A549 treated with AZD2906 at 1 μM for 4 hours (cell line): ENCODE results near the gene KIAA1143. TPM values are rescaled to one million over a fixed set of nuclear protein-coding genes. Genes with fewer than 3 reads are reported as not detected.

Experiments used
- total RNA-seq: library from RNA; stranded (reverse); fragments of 200-300 nt; extraction: Qiagen RNA extraction; gene quantifications from 5 replicates; pipeline ENCODE4 v1.2.3, GENCODE V29; 2022

The KIAA1143 gene
- total RNA-seq: 12.4 to 17.2 TPM (median 14.7 TPM) in 5 replicates

DNA sequence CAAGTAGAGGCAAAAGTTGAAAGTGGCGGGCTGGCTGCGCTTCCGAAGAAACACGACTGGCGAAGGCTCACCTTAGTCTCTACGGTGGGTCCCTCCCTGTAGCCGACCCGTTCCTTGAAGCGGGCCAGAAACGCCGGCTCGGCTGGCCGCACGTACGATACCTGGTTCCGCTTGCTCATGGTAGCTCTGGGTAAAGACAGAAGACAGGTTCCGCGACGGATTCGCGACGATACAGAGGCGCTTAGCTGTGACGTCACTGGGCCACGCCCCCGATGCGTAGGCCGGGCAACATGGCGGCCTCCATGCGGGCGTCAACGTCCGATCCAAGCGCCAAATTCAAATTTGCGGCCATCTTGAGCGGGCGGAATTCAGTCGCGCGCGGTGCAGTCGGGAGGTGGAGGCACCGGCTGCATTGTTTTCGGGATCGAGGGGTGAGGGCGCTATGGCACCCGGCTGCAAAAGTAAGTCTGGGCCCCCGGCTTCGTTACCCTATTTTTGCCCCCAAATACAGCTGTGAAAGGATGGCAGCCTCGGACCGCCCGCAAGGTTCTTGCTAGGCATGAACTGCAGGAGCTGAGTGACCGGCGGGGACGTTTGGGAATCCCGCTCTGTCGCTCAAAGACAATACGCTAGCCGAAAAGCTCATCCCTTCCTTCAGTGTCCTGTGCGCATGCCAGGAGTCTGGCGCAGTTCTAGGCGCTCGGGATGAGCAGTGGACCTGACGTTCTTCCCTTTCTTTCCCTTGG is at the start of gene KIAA1143, which contains the start of gene KIF15:
TSS of gene KIAA1143 (minus strand) at position 196 of the 746 bp plus-strand sequence. CDS start at position 179, 17 bp downstream.
TSS of gene KIF15 (plus strand) at position 371 of the 746 bp plus-strand sequence. CDS start at position 443, 72 bp downstream.

DNA sequence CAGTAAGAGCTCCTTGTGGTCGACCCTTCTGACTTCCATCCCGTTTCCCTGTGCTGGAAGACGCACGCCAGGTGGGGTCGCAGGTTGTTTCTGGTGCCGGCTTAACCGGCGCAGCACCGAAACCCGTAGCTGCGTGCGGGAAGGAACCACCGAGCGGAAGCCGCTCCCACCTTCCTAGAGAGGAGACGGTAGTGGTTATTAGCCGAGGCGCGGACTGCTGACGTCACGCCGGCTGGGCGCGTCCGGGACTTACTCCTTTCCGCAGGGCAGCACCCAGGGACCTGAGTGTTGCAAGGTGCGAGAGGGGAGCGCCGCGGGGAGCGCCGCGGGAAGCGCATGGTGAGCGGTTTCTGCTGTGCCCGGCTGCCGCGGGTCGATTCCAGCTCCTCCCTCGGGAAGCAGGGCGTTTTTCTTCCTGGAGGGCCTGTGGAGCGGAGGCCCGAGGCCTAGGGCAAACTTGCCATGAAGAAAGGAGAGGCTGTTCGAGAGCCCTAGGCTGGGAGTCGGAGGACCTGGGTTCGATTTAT is 32.0 kb downstream of the KIAA1143 start, which contains the start of gene ZNF501:
TSS of gene ZNF501 (plus strand) at position 252 of the 527 bp plus-strand sequence. CDS start 4,787 bp downstream, outside the sequence.

DNA sequence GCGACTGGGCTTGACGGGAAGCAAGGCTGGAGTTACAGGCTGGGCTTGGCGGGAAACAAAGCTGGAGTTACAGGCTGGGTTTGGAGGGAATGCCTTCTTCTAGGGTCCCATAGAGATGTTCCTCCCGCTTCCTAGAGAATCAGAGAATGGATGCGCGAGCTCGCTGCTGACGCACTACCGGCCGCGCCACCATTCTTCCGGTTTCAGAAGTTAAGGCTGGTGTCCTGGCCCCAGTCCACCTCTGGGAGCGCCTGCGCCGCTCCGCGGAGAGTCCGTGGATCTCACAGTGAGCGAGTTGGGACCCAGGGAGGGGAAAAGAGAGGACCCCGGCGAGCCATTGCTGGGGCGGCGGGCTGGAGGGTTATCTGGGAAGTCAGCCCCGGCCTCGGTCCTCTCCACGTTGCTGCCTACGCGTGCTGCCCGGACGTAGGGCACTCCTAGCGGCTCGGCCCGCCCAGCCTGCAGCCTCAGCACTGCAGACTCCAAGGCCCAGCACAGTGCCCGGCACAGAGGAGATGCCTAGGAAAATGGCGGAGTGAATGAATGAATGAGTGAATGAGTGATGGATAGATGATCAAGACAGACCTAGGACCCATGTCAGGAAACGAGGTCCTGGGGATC is 48.9 kb downstream of the KIAA1143 start, which contains the start of gene ZNF502:
TSS of gene ZNF502 (plus strand) at position 206 of the 621 bp plus-strand sequence. CDS start 7,602 bp downstream, outside the sequence.

Other genes with a start within 250 kb of the KIAA1143 start
- not detected in 5 replicates for gene ZKSCAN7, start 206.4 kb downstream of the KIAA1143 start, total RNA-seq
- not detected in 5 replicates for gene ZNF660, start 176.7 kb downstream of the KIAA1143 start, total RNA-seq
- 1.3 to 2.4 TPM (median 1.7 TPM) in 5 replicates for gene ZNF197, start 136.6 kb downstream of the KIAA1143 start, total RNA-seq
- 5.1 to 6.7 TPM (median 5.2 TPM) in 5 replicates for gene ZNF35, start 112.9 kb downstream of the KIAA1143 start, total RNA-seq
- 1.2 to 2.2 TPM (median 1.5 TPM) in 5 replicates for gene ZNF502, start 49.0 kb downstream of the KIAA1143 start, total RNA-seq
- gene ZNF501, start 32.0 kb downstream of the KIAA1143 start, total RNA-seq: not detected in 5 replicates
- 7.4 to 12.6 TPM (median 7.8 TPM) in 5 replicates for gene KIF15, start 175 bp upstream of the KIAA1143 start, total RNA-seq
- 8.1 to 12.5 TPM (median 11.9 TPM) in 5 replicates for gene TMEM42, start 100.3 kb upstream of the KIAA1143 start, total RNA-seq
- 0.13 to 0.23 TPM (median 0.19 TPM) in 5 replicates for gene TGM4, start 113.0 kb upstream of the KIAA1143 start, total RNA-seq
- 39.6 to 46.9 TPM (median 44.4 TPM) in 5 replicates for gene ZDHHC3, start 214.6 kb upstream of the KIAA1143 start, total RNA-seq
- gene EXOSC7, start 214.6 kb upstream of the KIAA1143 start, total RNA-seq: 44.7 to 48.0 TPM (median 46.4 TPM) in 5 replicates